Measurements from ENCODE around the gene FBXO47.

FBXO47 gene

GRCh38 chr17:38967290-38967738 lies at the start of gene FBXO47:
Gene FBXO47, minus strand, starts transcription at chr17:38967403. Its CDS starts 4,378 bp downstream, at chr17:38963025.
- peak; percentile 94 for DNase-seq (ENCODE audit: low read depth)

GRCh38 chr17:39016193-39017153 lies 49.3 kb upstream of the FBXO47 start:
- peak; percentile 76 for DNase-seq (ENCODE audit: low read depth)

GRCh38 chr17:39015546-39015935 lies 48.3 kb upstream of the FBXO47 start:
- DNase-seq (ENCODE audit: low read depth), result no peak

GRCh38 chr17:39014795-39015545 lies 47.8 kb upstream of the FBXO47 start:
- no peak for DNase-seq (ENCODE audit: low read depth)

- DNase-seq (ENCODE audit: low read depth), result peak; percentile 76
Observed at GRCh38 chr17:39014044-39014794, 47.0 kb upstream of the FBXO47 start.

GRCh38 chr17:39012725-39013124 lies 45.5 kb upstream of the FBXO47 start:
- DNase-seq (ENCODE audit: low read depth), result no peak

GRCh38 chr17:39011907-39012468 lies 44.8 kb upstream of the FBXO47 start:
- DNase-seq (ENCODE audit: low read depth), result no peak

- no peak for DNase-seq (ENCODE audit: low read depth)
Observed at GRCh38 chr17:39009581-39010001, 42.4 kb upstream of the FBXO47 start.

- DNase-seq (ENCODE audit: low read depth), result no peak
Observed at GRCh38 chr17:39008633-39009032, 41.4 kb upstream of the FBXO47 start.

- DNase-seq (ENCODE audit: low read depth), result peak; percentile 67
Observed at GRCh38 chr17:39002991-39003715, 36.0 kb upstream of the FBXO47 start.

GRCh38 chr17:39001703-39002637 lies 34.8 kb upstream of the FBXO47 start:
- DNase-seq (ENCODE audit: low read depth), result peak; percentile 62

- DNase-seq (ENCODE audit: low read depth), result no peak
Observed at GRCh38 chr17:39000021-39000601, 32.9 kb upstream of the FBXO47 start.

- DNase-seq (ENCODE audit: low read depth), result no peak
Observed at GRCh38 chr17:38996660-38997337, 29.6 kb upstream of the FBXO47 start.

GRCh38 chr17:38994026-38994425 lies 26.8 kb upstream of the FBXO47 start:
- DNase-seq (ENCODE audit: low read depth), result no peak

GRCh38 chr17:38984666-38985065 lies 17.5 kb upstream of the FBXO47 start:
- DNase-seq (ENCODE audit: low read depth), result no peak

- peak; percentile 67 for DNase-seq (ENCODE audit: low read depth)
Observed at GRCh38 chr17:38982858-38983746, 15.9 kb upstream of the FBXO47 start.

- DNase-seq (ENCODE audit: low read depth), result no peak
Observed at GRCh38 chr17:38981636-38982035, 14.4 kb upstream of the FBXO47 start.

Data from iris pigment epithelial cell (primary cell).